AG09319 (cell line): Measurements from ENCODE around the gene C1orf159.
A peak's percentile ranks its signal among the peaks of the same experiment; 100 is the strongest.

Experiments used
- DNase-seq: peaks from one replicate; pipeline ENCODE4 v3.0.0-alpha.2; 2010; ENCODE audit warnings: low read depth; ENCODE audit errors: extremely low read depth
- CTCF ChIP-seq: IDR thresholded peaks from 2 replicates; pipeline ENCODE4 v1.5.1; 2011; ENCODE audit warnings: low read depth, mild to moderate bottlenecking, inconsistent platforms, low read length, moderate library complexity

C1orf159 gene

DNA sequence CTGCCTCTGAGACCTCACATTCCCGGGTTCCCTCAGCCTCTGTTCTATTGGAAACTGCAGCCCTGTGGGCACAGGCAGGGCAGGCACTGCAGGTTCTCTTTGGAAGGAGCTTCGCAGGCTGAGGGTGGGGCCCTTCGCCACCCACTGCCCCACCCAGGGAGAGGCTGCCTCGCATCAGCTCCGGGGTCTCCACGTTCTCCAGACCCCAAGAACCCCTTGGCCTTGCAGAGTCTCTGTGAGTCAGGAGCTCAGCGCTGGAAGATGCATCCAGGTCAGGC, 8.6 kb upstream of the C1orf159 start:
- no peak for DNase-seq
- no peak for TF ChIP-seq CTCF

DNA sequence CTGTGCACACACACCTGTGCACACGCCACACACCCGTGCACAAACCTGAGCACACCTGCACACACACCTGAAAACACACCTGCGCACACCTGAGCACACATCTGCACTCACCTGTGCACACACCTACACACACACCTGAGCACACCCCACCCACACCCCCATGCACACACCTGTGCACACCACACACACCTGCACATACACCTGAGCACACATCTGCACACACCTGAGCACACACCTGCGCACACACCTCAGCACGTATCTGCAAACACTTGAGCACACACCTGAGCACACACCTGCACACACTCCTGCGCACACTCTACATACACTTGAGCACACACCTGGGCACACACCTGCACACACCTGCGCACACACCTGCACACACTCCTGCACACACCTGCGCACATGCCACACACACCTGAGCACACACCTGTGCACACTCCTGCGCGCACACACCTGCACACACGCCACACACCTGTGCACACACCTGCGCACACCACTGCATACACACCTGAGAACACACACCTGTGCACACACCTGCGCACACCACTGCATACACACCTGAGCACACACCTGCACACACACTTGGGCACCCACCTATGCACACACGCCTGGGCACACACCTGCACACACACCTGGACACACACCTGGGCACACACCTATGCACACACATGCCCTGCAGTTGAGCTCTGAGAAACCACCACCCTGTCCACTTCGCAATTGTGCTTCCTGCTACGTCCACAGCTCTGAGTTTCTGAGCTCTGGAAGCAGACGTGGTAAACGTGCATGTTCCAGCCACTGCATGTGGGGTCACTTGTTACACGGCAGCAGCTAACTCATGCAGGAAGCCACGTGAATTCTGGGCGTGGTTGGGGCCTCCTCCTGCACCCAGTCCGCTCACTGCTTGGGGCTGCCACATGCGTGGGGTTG, 8.0 kb upstream of the C1orf159 start:
- TF ChIP-seq CTCF, result no peak
- DNase-seq, result no peak

DNA sequence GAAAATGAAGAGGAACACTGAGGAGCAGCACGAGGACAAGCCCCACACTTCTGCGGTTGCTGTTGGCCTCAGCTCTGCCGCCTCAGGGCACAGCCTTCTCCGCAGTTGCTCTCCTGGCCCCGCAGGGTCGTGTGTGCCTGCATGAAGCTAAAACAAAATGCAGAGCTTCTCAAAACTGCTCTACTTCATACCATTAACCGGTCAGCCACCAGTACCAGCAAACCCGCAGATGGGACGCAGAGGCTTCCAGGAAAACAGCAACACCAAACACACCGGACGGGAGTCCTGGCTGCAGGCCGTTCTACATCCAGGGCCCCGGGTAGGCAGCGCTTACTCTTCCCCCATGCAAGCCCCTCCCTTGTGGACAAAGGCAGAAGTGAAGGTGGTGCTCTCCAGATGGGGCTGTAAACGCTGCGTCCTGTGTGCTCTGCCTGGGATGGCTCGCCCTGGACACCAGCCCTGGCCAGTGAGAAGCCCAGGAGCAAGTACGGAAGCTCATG, 7.1 kb upstream of the C1orf159 start:
- DNase-seq, result no peak
- no peak for TF ChIP-seq CTCF

DNA sequence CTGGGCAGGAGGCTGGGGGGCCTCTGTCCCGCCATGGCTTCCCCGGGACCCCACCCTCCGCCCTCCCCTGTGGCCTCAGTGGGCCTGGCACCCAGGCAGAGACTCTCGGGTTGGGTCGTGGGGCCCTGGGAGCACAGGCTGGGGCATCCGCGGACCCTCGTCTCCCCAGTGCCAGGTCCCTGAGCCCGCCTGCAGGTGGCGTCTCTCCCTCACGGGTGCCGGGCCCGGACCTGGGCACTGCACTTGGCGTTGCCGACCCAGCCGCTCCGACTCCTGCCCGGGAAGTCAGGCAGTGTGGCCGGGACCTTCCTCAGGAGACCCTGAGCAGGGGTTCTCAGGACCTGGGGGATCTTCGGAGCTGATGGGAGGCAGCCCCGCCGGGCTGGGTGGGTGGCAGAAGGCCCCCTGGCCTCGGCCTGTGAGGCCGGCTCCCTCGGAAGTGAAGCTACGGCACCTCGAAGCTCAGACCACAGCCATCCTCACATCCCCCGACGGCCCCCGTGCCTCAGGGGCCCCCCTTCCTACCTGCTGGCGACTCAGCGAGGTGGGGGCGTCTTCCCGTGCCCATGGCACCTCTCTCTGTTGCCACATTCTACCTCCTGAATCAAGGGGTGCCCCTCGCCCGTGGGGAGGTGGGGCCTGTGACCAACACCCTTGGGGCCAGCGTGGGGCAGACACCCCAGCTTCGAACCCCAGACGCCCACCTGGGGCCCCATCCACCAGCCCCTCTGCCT, 6.4 kb upstream of the C1orf159 start:
- peak; percentile 40 for DNase-seq
- peak; percentile 89 for TF ChIP-seq CTCF

DNA sequence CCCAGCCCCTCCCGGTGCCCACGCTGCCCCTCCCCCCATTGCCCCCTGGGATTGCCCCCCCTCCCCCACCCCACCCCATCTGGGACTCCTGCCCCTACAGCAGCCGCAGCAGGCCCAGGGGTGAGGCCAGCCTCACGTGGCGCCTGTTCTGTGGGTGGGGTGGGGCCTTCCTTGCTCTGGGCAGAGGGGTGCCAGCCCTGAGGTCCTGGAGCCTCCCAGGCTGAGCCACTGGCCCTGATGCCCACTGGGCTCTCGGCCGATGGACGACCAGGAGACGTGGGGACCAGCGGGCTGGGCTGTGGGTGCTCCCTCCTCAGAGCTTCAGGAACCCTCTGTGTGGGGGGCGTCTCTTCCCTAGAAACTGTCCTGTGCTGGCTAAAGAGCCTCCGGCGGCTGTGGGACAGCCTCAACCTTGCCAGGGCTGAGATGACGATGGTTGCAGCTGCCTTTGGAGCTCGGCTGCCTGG, 5.8 kb upstream of the C1orf159 start:
- no peak for TF ChIP-seq CTCF
- DNase-seq, result no peak

GRCh38 chr1:1120866-1121591, 5.1 kb upstream of the C1orf159 start:
- DNase-seq, result no peak
- no peak for TF ChIP-seq CTCF
